Activated T-helper 9 cell treated with anti-CD3 and anti-CD28 coated beads, Interleukin-2, amount 50 U/mL, for 16 hours (primary cell): Measurements from ENCODE around the gene ZNF587B.
"Not testable (repeated sequence)": the region's sequence is repeated elsewhere in the genome, so short reads cannot be mapped to it uniquely, and the experiment has no call there.

Source experiments
- DNase-seq: peaks from one replicate; pipeline ENCODE4 v3.0.0-alpha.2; 2020; ENCODE audit warnings: low read depth

The ZNF587B gene

DNA sequence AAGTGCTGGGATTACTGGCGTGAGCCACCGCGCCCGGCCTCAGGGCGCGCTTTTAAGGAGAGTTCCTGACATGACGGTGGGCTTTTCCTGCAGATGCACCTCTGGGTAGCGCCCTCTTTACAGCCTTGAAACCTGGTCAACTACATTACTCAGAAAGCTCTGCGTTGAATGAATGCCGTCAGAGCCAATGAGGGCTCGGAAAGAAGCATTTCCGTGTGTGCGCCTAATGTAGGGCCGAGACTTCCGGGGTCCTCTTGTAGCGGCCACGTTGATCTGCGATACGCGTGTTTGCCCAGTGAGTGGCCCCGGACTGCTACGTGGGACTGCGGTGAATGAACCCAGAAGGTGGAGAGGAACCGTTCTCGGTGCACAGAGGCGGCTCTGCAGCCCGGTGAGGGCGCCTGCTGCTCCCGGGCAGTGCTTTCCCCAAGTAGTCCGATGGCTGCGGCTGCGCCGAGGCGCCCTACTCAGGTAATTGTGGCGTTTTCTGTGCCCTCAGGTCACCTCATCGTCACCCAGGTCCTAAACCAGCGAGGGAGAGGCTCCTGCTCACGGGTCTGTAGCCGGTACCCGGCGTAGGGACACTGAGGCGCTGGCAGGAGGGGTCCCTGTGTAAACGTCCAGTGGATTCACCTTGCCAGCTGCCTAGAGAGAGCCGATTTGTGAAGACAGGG, 10.5 kb upstream of the ZNF587B start:
- DNase-seq = peak; percentile 71

DNA sequence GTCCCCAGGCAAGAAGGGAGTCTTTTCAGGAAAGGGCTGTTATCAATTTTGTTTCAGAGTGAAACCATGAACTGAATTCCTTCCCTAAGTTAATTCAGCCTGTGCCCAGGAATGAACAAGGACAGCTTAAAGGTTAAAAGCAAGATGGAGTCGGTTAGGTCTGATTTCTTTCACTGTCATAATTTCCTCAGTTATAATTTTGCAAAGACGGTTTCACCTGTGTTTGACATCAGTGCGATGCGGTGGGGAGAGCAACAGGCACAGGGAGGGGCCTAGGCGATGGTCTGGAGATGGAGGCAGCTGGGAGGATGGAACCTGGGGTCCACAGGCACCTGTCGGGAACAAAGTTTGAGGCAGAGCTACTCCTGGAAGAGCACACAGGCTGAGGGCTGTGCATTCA, 9.5 kb upstream of the ZNF587B start:
- no peak for DNase-seq

DNA sequence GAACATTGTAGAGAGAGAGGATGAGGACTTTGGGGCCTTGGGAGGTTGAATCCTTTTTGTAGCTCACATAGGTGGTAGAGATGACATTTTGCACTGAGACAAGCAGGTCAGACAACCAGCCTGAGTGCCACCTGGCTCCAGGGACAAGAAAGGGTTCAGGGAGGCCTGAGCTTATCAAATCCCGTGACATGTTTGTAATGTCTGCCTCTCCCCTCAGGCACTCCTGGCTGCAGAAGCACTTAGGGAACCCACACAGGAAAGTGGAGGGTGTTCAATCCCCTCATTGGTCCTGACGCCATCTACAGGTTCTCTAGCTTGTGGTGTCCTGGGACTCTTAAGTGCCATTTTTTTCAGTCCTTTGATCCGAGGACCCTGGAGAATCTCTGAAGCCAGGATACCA, 9.0 kb upstream of the ZNF587B start:
- not testable (repeated sequence) for DNase-seq

DNA sequence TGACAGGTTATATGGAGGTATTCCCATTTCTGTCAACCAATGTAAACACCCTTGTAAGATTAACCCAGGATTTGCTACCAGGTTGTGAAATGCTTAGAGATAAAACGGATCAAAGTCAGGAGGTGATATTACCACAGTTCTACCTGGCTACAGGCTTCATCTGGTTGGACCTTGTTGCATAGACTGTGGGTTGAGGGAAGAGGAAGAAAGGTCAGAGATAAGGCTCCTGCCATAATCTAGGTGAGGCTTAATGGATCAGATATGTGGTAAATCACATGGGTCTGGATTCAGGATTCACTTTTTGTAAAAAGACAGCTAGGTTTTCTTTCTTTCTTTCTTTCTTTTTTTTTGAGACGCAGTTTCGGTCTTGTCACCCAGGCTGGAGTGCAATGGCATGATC, 8.6 kb upstream of the ZNF587B start:
- not testable (repeated sequence) for DNase-seq

DNA sequence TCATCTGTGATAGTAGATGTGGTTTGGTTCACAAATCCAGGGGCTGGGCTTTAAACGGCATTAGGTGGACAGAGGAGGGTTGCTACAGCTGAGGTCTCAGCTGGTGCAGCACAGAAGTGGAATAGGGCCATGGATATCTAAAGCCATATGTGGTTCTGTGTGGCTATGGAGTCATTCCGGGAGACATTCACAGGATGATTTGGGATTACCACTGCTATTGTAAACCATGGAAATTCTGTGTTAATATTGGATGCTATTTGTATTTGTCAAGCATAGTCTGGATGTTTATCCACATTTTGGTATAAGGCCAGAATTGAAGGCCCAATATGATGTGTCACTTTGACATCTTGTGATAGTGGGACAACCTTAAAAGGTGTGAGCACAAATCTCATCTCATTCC, 6.9 kb upstream of the ZNF587B start:
- DNase-seq = not testable (repeated sequence)

DNA sequence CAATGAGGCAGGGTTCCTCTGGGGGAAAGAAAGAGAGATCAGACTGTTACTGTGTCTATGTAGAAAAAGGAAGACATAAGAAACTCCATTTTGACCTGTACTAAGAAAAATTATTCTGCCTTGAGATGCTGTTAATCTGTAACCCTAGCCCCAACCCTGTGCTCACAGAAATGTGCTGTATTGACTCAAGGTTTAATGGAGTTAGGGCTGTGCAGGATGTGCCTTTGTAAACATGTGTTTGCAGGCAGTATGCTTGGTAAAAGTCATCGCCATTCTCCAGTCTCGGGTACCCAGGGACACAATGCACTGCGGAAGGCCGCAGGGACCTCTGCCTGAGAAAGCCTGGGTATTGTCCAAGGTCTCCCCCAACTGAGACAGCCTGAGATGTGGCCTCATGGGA, 6.5 kb upstream of the ZNF587B start:
- DNase-seq = not testable (repeated sequence)

DNA sequence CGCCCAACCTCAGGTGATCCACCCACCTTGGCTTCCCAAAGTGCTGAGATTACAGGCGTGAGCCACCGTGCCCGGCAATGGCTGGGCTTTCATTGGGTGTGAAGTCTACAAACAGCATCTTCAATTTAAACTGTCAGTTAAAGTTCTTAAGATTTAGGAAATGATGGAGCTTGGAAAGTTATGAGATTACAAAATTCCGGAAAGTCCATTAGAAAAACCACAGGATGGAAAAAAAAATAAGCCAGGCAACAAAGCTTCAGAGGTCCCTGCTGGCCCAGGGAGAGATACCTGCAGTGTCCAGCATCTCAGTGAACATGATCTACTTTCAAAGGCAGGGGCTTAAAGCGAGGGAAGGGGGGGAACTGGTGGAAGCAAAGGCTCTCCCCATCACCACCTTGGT, 4.6 kb upstream of the ZNF587B start:
- no peak for DNase-seq

DNA sequence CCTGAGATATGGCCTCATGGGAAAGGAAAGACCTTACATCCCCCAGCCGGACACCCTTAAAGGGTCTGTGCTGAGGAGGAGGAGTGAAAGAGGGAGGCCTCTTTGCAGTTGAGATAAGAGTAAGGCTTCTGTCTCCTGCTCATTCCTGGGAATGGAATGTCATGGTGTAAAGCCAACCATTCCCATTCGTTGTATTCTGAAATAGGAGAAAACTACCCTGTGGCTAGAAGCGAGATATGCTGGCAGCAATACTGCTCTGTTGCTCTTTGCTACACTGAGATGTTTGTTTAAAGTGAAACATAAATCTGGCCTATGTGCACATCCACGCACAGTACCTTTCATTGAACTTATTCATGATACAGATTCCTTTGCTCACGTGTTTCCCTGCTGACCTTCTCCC, 783 bp upstream of the ZNF587B start:
- no peak for DNase-seq

DNA sequence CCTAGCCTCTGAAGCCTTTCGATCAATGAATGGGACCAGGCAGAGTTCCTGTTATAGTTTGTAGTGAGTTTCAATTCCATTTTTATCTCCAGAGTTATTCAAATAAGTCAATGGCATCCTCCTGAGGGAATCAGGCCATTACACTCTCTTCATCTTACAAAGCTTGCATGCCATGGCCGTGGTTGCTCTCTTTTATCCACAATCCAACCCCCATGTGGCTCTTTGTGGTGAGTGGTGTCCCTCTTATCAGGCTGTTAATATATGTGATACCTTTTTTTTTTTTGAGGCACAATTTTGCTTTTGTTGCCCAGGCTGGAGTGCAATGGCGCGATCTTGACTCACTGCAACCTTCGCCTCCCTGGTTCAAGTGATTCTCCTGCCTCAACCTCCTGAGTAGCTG, 6.9 kb downstream of the ZNF587B start:
- not testable (repeated sequence) for DNase-seq

DNA sequence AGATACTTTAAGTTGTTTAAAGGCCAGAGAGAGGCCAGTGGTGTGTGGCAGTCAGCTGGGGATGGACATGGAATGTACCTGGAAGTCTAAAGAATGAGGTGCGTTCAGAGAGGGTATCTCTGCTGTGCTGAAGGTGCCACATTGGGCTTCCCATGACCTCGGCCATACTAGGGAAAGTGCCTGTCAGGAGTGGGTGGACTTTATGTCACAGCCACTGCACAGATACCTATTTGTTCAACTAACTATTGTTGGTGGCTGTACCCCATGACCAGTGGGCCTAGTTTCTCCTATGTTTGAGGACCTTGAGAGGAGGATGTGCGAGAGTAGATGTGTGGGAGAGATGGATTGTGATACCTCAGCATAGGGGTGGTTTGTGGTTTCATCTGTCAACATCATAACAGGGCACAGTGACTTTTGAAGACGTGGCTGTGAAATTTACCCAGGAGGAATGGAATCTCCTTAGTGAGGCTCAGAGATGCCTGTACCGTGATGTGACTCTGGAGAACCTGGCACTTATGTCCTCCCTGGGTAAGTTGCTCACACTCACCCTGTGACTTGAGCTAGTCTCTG, 8.6 kb downstream of the ZNF587B start:
- DNase-seq = not testable (repeated sequence)

DNA sequence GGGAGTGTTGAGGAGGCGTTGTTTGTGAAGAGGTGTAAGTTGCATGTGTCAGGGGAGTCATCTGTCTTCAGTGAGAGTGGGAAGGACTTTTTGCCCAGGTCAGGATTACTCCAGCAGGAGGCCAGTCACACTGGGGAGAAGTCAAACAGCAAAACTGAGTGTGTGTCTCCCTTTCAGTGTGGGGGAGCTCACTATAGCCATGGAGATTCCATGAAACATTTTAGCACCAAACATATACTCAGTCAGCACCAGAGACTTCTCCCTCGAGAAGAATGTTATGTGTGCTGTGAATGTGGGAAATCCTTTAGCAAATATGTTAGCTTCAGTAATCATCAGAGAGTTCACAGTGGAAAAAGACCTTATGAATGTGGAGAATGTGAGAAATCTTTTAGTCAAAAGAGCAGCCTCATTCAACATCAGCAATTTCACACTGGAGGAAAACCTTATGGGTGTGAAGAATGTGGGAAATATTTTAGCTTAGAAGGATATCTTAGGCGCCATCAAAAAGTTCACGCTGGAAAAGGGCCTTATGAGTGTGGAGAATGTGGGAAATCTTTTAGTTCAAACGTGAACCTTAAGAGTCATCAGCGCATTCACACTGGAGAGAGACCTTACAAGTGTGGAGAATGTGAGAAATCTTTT, 11.1 kb downstream of the ZNF587B start:
- no peak for DNase-seq

DNA sequence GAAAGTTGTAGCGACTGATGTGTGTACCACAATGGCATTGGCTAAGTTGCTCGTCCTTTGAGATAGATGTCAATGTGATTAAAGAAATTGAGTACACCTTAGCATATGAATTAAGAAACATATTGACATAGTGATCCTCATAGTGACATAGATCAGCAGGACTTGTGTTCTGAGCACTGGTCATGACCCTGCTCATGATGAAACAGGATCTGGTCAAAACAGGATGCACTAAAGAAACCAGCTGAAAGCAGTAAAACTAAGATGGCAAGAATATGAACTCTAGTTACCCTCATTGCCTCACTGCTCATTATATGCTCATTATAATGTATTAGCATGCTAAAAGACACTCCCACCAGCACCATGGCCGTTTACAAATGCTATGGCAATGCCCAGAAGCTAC, 17.1 kb downstream of the ZNF587B start:
- DNase-seq = not testable (repeated sequence)

DNA sequence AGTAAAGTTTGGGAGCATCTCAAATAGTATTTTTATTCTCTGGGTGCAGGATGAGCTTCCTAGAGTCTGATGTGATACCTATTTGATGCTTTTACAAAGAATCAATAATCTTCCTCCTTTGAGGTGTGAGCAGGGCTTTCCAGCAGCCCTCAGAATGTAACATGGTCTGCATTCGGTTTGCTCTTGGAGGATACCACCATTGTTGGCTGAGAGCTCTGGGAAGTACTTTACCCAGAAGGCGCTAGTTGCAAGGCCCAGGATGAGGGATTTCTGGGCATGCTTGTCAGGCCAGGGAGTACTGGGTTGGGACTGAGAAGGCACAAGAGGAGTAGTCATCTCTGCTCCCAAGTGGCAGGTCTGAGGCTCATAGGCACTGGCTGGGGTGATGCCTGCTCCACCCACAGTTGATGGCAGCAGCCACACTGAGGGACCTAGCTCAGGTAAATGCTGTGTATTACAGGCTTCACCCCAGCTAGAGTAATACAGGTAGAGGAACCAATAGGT, 19.1 kb downstream of the ZNF587B start:
- not testable (repeated sequence) for DNase-seq

DNA sequence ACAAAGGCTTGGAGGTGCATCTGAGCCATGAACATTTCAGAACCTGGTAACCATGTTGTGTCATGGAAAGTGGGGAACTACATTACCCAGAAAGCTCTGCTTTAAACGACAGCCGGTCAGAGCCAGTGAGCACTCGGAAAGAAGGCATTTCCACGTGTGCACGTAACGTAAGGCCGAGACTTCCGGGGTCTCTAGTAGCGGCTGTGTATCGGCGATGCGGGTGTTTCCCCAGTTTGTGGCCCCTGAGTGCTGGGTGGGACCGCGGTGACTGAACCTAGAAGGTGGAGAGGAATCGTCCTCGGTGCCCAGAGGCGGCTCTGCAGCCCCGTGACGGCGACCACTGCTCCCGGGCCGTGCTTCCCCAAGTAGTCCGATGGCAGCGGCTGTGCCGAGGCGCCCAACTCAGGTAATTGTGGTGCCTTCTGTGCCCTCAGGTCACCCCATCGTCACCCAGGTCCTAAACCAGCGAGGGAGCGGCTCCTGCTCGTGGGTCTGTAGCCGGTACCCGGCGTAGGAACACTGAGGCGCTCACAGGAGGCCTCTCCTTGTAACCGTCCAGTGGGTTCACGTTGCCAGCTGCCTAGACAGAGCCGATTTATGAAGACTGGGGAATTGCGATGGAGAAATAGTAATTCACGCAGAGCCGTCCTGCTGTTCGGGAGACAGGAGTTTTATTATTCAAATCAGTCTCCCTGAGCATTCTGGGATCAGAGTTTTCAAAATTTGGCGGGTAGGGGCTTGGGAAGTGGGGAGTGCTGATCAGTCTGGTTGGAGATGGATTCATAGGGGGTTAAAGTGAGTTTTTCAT, 19.8 kb downstream of the ZNF587B start, which contains the start of gene ZNF587:
Gene ZNF587, plus strand, starts transcription at position 194 of the 808 bp plus-strand sequence. Its CDS starts 180 bp downstream, at position 374.
- peak; percentile 64 for DNase-seq

DNA sequence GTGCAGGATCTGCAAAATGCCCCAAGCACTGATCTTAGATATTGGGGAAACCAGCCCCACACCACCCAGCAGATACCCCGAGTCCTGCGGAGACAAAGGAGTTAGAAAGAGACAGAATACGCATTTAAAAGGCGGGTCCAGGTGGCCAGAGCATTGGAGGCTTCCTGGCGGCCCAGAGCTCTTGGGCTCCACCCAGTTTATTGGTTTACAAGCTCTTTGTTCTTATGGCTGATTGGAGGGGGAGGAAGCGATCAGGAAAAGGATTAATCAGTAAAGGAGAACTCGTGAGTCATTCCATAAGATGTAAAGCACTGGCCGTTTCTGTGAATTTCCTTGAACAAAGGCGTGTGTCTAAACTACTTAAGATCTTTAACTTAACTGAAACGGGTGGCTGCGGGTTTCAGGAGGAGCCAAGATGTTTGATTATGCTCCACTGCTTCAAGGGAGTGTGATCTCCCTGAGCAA, 20.5 kb downstream of the ZNF587B start:
- no peak for DNase-seq

DNA sequence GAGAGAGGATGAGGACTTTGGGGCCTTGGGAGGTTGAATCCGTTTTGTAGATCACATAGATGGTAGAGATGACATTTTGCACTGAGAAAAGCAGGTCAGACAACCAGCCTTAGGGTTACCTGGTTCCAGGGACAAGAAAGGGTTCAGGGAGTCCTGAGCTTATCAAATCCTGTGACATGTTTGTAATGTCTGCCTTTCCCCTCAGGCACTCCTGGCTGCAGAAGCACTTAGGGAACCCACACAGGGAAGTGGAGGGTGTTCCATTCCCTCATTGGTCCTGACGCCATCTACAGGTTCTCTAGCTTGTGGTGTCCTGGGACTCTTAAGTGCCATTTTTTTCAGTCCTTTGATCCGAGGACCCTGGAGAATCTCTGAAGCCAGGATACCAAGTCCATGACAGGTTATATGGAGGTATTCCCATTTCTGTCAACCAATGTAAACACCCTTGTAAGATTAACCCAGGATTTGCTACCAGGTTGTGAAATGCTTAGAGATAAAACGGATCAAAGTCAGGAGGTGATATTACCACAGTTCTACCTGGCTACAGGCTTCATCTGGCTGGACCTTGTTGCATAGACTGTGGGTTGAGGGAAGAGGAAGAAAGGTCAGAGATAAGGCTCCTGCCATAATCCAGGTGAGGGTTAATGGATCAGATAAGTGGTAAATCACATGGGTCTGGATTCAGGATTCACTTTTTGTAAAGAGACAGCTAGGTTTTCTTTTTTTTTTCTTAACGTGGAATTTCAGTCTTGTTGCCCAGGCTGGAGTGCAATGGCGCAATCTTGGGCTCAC, 21.9 kb downstream of the ZNF587B start:
- DNase-seq = not testable (repeated sequence)

DNA sequence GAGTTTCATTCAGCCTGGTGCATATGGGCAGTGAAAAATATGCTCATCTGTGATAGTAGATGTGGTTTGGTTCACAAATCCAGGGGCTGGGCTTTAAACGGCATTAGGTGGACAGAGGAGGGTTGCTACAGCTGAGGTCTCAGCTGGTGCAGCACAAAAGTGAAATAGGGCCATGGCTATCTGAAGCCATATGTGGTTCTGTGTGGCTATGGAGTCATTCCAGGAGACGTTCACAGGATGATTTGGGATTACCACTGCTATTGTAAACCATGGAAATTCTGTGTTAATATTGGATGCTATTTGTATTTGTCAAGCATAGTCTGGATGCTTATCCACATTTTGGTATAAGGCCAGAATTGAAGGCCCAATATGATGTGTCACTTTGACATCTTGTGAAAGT, 24.0 kb downstream of the ZNF587B start:
- not testable (repeated sequence) for DNase-seq

DNA sequence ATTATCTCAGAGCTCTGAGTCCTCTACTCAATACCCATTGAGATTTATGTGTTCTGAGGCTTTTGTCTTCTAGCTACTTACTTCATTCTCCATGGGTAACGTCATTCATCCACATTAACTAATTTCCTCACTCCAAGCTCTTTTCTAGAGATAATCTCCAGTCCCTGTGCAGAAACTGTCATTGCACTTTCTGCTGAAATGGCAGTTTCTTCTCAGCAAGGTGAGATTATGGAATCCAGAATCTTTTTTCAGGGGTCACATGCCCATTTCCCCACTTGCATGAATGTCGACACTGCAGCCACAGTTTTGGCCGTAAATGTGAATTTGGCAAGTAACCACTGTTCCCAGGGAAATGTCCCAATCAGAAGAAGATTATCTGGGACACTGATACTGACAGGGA, 32.3 kb downstream of the ZNF587B start:
- not testable (repeated sequence) for DNase-seq

DNA sequence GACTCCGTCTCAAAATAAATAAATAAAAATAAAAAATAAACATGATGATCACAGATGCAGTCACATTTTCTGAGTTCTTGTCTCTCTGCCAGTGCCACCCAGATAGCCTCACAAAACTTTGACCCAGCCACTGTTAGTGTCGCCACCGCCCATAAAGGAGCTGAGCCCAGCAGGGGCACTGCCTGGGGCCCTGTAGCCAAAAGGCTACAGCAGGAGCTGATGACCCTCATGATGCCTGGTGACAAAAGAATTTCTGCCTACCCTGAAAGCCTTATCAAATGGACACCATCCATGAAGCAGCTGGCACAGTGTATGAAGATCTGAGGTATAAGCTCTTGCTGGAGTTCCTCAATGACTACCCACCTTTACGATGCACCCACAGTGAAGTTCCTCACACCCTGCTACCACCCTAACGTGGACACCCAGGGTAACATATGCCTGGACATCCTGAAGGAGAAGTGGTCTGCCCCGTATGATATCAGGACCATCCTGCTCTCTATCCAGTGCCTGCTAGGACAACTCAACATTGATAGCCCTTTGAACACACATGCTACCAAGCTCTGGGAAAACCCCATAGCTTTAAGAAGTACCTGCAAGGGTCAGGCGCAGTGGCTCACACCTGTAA, 37.9 kb downstream of the ZNF587B start:
- no peak for DNase-seq

DNA sequence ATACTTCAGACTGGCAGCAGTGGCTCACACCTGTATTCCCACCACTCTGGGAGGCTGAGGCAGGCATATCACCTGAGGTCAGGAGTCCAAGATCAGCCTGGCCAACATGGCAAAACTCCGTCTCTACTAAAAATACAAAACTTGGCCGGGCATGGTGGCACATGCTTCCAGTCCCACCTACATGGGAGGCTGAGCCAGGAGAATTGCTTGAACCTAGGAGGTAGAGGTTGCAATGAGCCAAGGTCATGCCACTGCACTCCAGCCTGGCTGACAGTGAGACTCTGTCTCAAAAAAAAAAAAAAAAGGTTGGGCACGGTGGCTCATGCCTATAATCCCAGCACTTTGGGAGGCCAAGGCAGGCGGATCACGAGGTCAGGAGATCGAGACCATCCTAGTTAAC, 39.6 kb downstream of the ZNF587B start:
- not testable (repeated sequence) for DNase-seq

DNA sequence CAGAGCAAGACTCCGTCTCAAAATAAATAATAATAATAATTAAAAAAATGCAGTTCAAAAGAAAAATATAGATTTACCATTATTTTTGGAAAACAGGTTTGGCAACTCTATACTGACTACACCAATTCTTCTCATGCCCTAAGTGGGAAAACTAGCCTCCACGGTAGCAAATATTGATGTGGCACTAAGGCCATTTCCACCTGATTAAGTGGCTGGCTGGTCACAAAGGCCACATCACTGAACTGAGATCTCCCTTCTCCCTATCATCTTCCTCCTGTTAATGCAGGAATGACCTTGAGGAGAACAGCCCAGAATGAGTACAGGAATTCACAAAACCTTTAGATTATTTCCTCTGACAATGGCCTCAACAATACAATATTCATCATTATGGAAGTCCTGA, 40.1 kb downstream of the ZNF587B start:
- no peak for DNase-seq
